Adipocyte (in vitro differentiated cells): ENCODE data around the gene RTN4IP1.
"Not testable (repeated sequence)": the region's sequence is repeated elsewhere in the genome, so short reads cannot be mapped to it uniquely, and the experiment has no call there.

ENCODE experiments used
- DNase-seq: peaks from one replicate; pipeline ENCODE4 v3.0.0-alpha.2; 2015; ENCODE audit warnings: low read depth
- H3K27me3 ChIP-seq: replicated peaks from 2 replicates; pipeline ENCODE4 v1.7.0; 2013; ENCODE audit warnings: mild to moderate bottlenecking, low read length, moderate library complexity; ENCODE audit not compliant: control insufficient read depth, insufficient read depth
- H3K36me3 ChIP-seq: 2 replicates; pipeline ENCODE4 v1.7.0; 2013; ENCODE audit warnings: low read length, mild to moderate bottlenecking, moderate library complexity; ENCODE audit not compliant: control insufficient read depth, insufficient read depth, severe bottlenecking
- H3K4me1 ChIP-seq: 2 replicates; pipeline ENCODE4 v1.7.0; 2013; ENCODE audit warnings: mild to moderate bottlenecking, low read length, moderate library complexity; ENCODE audit not compliant: control insufficient read depth, insufficient read depth
- H3K4me3 ChIP-seq: 2 replicates; pipeline ENCODE4 v1.7.0; 2013; ENCODE audit warnings: mild to moderate bottlenecking, low read length, moderate library complexity
- H3K9ac ChIP-seq: 2 replicates; pipeline ENCODE4 v1.7.0; 2013; ENCODE audit warnings: mild to moderate bottlenecking, low read length, moderate library complexity
- H3K9me3 ChIP-seq: 2 replicates; pipeline ENCODE4 v1.7.0; 2013; ENCODE audit warnings: mild to moderate bottlenecking, low read length, moderate library complexity; ENCODE audit not compliant: control insufficient read depth

Gene RTN4IP1

GRCh38 chr6:106643061-106643460, 13.8 kb upstream of the RTN4IP1 start:
- DNase-seq = peak; percentile 35
- Histone ChIP-seq H3K9me3 (no peaks in the 10 kb centered on the region), H3K4me1 (no peaks in the 10 kb centered on the region), H3K9ac (no peak overlapping the region), H3K36me3 (peaks cover 35% of the 10 kb centered on the region), H3K4me3 (no peak overlapping the region), H3K27me3 (no peaks in the 10 kb centered on the region)

DNA sequence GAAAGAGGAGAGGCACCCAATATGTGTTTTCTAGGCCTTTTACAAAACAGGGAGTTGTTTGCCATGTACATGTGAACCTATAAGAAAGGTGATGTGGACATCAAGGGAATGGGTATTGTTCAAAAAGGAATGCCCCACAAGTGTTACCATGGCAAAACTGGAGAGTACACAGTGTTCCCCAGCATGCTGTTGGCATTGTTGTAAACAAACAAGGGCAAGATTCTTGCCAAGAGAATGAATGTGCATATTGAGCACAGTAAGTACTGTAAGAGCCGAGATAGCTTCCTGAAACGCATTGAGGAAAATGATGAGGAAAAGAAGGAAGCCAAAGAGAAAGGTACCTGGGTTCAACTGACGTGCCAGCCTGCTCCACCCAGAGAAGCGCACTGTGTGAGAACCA, 13.2 kb upstream of the RTN4IP1 start:
- H3K9ac ChIP-seq = no peak overlapping the region
- DNase-seq = peak; percentile 8
- no peak overlapping the region for H3K4me3 ChIP-seq
- no peaks in the 10 kb centered on the region for H3K4me1 ChIP-seq
- H3K36me3 ChIP-seq = peaks cover 35% of the 10 kb centered on the region
- H3K9me3 ChIP-seq = no peaks in the 10 kb centered on the region
- H3K27me3 ChIP-seq = no peaks in the 10 kb centered on the region

GRCh38 chr6:106639812-106640211, 10.5 kb upstream of the RTN4IP1 start:
- Histone ChIP-seq H3K9ac (no peak overlapping the region), H3K9me3 (no peaks in the 10 kb centered on the region), H3K36me3 (peaks cover 22% of the 10 kb centered on the region), H3K4me3 (no peak overlapping the region), H3K27me3 (no peaks in the 10 kb centered on the region), H3K4me1 (no peaks in the 10 kb centered on the region)
- DNase-seq = no peak

- no peaks in the 10 kb centered on the region for H3K27me3 ChIP-seq
- no peak overlapping the region for H3K9ac ChIP-seq
- no peaks in the 10 kb centered on the region for H3K9me3 ChIP-seq
- no peak overlapping the region for H3K4me3 ChIP-seq
- no peak for DNase-seq
- H3K4me1 ChIP-seq = no peaks in the 10 kb centered on the region
- H3K36me3 ChIP-seq = peaks cover 10% of the 10 kb centered on the region
Observed at GRCh38 chr6:106637717-106638341, 8.5 kb upstream of the RTN4IP1 start.

DNA sequence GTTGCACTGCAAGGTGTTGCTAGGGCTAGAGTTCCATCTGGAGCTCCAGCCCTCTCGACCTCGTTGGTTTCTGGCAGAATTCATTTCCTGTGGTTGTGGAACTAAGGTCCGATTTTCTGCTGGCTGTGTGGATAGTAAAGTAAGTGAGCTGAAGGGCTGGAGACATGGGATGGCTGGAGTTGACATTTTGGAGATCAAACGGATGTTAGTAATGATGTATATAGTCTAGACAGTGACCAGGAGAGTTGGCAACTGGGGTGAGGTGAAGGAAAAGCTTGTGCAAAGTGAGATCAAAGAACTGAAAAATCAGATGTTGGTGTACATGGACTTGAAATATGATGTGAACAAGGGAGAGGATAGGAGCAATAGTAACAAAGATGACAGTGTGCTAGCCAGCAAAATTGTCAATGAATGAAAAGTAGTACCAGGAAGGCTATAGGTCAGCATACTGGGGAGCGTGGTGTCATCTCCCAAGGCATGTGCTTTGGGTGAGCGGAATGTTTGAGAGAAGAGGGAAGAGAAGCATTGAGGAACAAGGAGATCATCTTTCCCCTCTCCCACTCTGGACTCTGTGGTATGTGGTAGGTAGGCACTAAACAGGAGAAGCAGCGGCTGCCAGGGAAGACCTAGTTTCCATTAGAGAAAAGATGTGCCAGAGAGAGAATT, 7.9 kb upstream of the RTN4IP1 start:
- H3K36me3 ChIP-seq = peaks cover 4% of the 10 kb centered on the region
- no peak for DNase-seq
- H3K27me3 ChIP-seq = no peaks in the 10 kb centered on the region
- no peak overlapping the region for H3K4me3 ChIP-seq
- no peaks in the 10 kb centered on the region for H3K4me1 ChIP-seq
- no peaks in the 10 kb centered on the region for H3K9me3 ChIP-seq
- no peak overlapping the region for H3K9ac ChIP-seq

DNA sequence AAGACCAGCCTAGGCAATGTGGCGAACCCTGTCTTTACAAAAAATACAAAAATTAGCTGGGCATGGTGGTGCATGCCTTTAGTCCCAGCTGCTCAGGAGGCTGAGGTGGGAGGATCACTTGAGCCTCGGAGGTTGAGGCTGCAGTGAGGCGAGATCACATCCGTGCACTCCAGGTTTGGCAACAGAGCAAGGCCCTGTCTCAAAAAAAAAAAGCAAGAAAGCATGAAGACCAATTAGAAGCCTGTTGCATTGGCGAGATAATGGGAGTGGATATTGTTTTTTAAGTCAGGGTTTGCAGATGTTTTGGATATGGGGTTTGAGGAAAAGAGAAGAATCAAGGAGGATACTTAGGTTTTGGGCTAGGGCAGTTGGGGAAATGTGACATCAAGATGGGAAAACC, 5.3 kb upstream of the RTN4IP1 start:
- Histone ChIP-seq H3K4me3 (no peak overlapping the region), H3K27me3 (no peaks in the 10 kb centered on the region), H3K36me3 (peaks cover 2% of the 10 kb centered on the region), H3K9me3 (no peaks in the 10 kb centered on the region), H3K9ac (no peak overlapping the region), H3K4me1 (peaks cover 8% of the 10 kb centered on the region)
- no peak for DNase-seq

- H3K9me3 ChIP-seq = no peaks in the 10 kb centered on the region
- H3K36me3 ChIP-seq = no peaks in the 10 kb centered on the region
- no peak for DNase-seq
- no peak overlapping the region for H3K9ac ChIP-seq
- H3K4me1 ChIP-seq = peaks cover 13% of the 10 kb centered on the region
- H3K4me3 ChIP-seq = no peak overlapping the region
- no peaks in the 10 kb centered on the region for H3K27me3 ChIP-seq
Observed at GRCh38 chr6:106631346-106631745, 2.0 kb upstream of the RTN4IP1 start.

- DNase-seq = no peak
- Histone ChIP-seq H3K9ac (peak overlapping the region; percentile 95), H3K9me3 (no peaks in the 10 kb centered on the region), H3K4me1 (peaks cover 13% of the 10 kb centered on the region), H3K36me3 (no peaks in the 10 kb centered on the region), H3K27me3 (no peaks in the 10 kb centered on the region), H3K4me3 (peak overlapping the region; percentile 99)
Observed at GRCh38 chr6:106630366-106630765, 1.1 kb upstream of the RTN4IP1 start.

DNA sequence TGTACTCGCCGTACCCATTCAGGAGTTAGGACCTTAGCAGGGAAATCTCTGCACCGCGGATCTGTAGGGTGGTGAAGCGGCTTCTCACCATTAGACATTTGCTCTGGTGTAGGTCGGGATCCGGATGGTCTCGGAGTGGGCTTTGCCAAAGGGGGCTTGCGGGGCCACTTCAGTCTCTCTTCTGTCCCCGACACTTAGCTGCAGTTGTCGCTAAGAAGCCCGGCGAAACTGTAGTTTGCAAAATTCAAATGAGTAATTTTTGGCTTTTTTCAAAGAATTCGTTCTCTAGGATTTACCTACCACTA, 513 bp upstream of the RTN4IP1 start:
- H3K4me3 ChIP-seq = peak overlapping the region; percentile 99
- no peaks in the 10 kb centered on the region for H3K27me3 ChIP-seq
- H3K4me1 ChIP-seq = peaks cover 13% of the 10 kb centered on the region
- peak overlapping the region; percentile 95 for H3K9ac ChIP-seq
- H3K9me3 ChIP-seq = no peaks in the 10 kb centered on the region
- no peak for DNase-seq
- no peaks in the 10 kb centered on the region for H3K36me3 ChIP-seq

GRCh38 chr6:106628658-106629102, 618 bp downstream of the RTN4IP1 start:
- no peak for DNase-seq
- Histone ChIP-seq H3K36me3 (no peaks in the 10 kb centered on the region), H3K4me1 (peaks cover 13% of the 10 kb centered on the region), H3K9ac (peak overlapping the region; percentile 95), H3K9me3 (no peaks in the 10 kb centered on the region), H3K27me3 (no peaks in the 10 kb centered on the region), H3K4me3 (peak overlapping the region; percentile 99)

GRCh38 chr6:106627760-106628159, 1.5 kb downstream of the RTN4IP1 start:
- H3K9ac ChIP-seq, H3K9me3 ChIP-seq, H3K36me3 ChIP-seq, H3K4me3 ChIP-seq, DNase-seq, H3K27me3 ChIP-seq: not testable (repeated sequence)
- peaks cover 13% of the 10 kb centered on the region for H3K4me1 ChIP-seq

DNA sequence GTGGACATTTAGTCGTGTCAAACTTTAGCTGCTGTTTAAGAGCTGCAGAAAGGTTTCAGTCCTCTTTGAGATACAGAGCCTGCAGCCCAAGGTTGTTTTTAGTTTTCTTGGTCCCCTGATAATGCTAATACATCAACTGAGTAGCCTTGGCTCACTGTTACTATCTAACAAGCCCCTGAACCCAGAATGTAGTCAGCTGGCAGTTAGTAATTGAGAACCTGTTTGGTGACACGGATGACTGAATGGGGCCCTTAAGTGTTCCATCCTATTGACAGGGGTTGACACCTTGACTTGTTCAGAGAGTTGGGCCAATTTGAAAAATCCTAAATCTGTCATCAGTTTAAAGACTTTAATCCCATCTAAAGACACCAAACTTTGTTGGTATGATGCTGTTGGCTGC, 2.8 kb downstream of the RTN4IP1 start:
- Histone ChIP-seq H3K36me3 (no peaks in the 10 kb centered on the region), H3K4me3 (no peak overlapping the region), H3K9ac (no peak overlapping the region), H3K4me1 (peaks cover 13% of the 10 kb centered on the region), H3K9me3 (no peaks in the 10 kb centered on the region), H3K27me3 (no peaks in the 10 kb centered on the region)
- no peak for DNase-seq
